GM12878 (cell line): ENCODE measurements around the gene MXI1. TPM values are rescaled to one million over a fixed set of nuclear protein-coding genes. Genes with fewer than 3 reads are reported as not detected.

Experiments
- ATAC-seq: fragments of 200-7000 bp; cut with Tn5 transposase; 3 replicates; pipeline ENCODE4 v1.9.1; 2020; ENCODE audit warnings: mild to moderate bottlenecking, moderate library complexity
- BruUV-seq: library from RNA; stranded (reverse); fragments of 400-500 nt; replicated peaks from 2 replicates; lab custom pipeline; 2021; lab: Mats Ljungman, UMichigan
- CTCF ChIA-PET: fragments of 300-600 bp; sonication (Branson Sonifier 250); formaldehyde crosslinking; extraction: SDS; loops from one replicate; lab custom pipeline; 2021; ENCODE audit warnings: inconsistent platforms; lab: Yijun Ruan, JAX
- POLR2A ChIA-PET: fragments of 350-600 bp; formaldehyde crosslinking; extraction: SDS; loops from one replicate; lab custom pipeline; 2021; ENCODE audit warnings: inconsistent platforms; lab: Charles Lee
- RAD21 ChIA-PET: fragments of 300-600 bp; sonication (Branson Sonifier 250); formaldehyde crosslinking; loops from one replicate; lab custom pipeline; 2023; ENCODE audit warnings: antibody characterized with exemption; ENCODE audit not compliant: unreplicated experiment; lab: Charles Lee
- SMC1A ChIA-PET: fragments of 300-600 bp; sonication (Branson Sonifier 250); formaldehyde crosslinking; loops from one replicate; lab custom pipeline; 2023; ENCODE audit not compliant: unreplicated experiment, uncharacterized antibody; lab: Charles Lee
- DNase-seq: peaks from one replicate; pipeline ENCODE4 v3.0.0-alpha.2; 2011; ENCODE audit warnings: low read depth, low spot score
- FAIRE-seq: peaks from 3 replicates; lab custom pipeline; 2011; peaks lifted over from hg19 to GRCh38; lab: Jason Lieb, UNC
- H2AFZ ChIP-seq: 2 replicates; pipeline ENCODE4 v1.6.0; 2011; ENCODE audit warnings: low read depth, low read length, control low read depth; ENCODE audit not compliant: control insufficient read depth
- H3K27ac ChIP-seq: 2 replicates; pipeline ENCODE4 v1.5.1; 2011; ENCODE audit warnings: control low read depth; ENCODE audit not compliant: control insufficient read depth, insufficient read depth
- H3K27me3 ChIP-seq, 2 experiments: replicated peaks in 1 of 2; 2 replicates each; pipeline versions ENCODE4 v1.6.0 to v1.6.1; 2011; ENCODE audit warnings: low read length in 1 of 2; ENCODE audit not compliant: control insufficient read depth in 2 of 2, insufficient read depth in 2 of 2
- H3K36me3 ChIP-seq, 2 experiments: 2 replicates each; pipeline ENCODE4 v1.5.1; 2011; ENCODE audit warnings: low read length in 1 of 2; ENCODE audit not compliant: control insufficient read depth in 2 of 2, insufficient read depth in 2 of 2
- H3K4me1 ChIP-seq: 2 replicates; pipeline ENCODE4 v1.6.1; 2011; ENCODE audit warnings: mild to moderate bottlenecking, low read length, moderate library complexity, mixed read lengths; ENCODE audit not compliant: control insufficient read depth, insufficient read depth
- H3K4me2 ChIP-seq: 2 replicates; pipeline ENCODE4 v1.6.0; 2011; ENCODE audit warnings: control low read depth; ENCODE audit not compliant: control insufficient read depth, insufficient read depth
- H3K4me3 ChIP-seq: fragments of 200-600 bp; sonication (generic); 2 replicates; pipeline ENCODE4 v1.5.1; 2016
- H3K79me2 ChIP-seq: 2 replicates; pipeline ENCODE4 v1.6.0; 2011; ENCODE audit warnings: low read length; ENCODE audit not compliant: control insufficient read depth, insufficient read depth
- H3K9ac ChIP-seq: 2 replicates; pipeline ENCODE4 v1.8.0; 2011; ENCODE audit warnings: low read length, control low read depth, mixed read lengths; ENCODE audit not compliant: control insufficient read depth, insufficient read depth
- H3K9me3 ChIP-seq: replicated peaks from 3 replicates; pipeline ENCODE4 v1.5.1; 2011; ENCODE audit warnings: mild to moderate bottlenecking, low read length; ENCODE audit not compliant: control insufficient read depth, insufficient read depth
- H4K20me1 ChIP-seq: 2 replicates; pipeline ENCODE4 v1.6.0; 2011; ENCODE audit not compliant: control insufficient read depth, insufficient read depth
- MTA3 ChIP-seq: IDR thresholded peaks from 2 replicates; pipeline ENCODE4 v1.6.1; 2012; ENCODE audit warnings: low read length, inconsistent platforms, borderline replicate concordance
- NR2F1 ChIP-seq: fragments of 450-650 bp; conservative IDR thresholded peaks from 2 replicates; pipeline ENCODE4 v1.6.1; 2017; ENCODE audit warnings: mild to moderate bottlenecking
- PAX8 ChIP-seq: fragments of 450-650 bp; IDR thresholded peaks from 2 replicates; pipeline ENCODE4 v1.6.1; 2017; ENCODE audit warnings: mild to moderate bottlenecking, moderate library complexity
- RAD51 ChIP-seq: fragments of 450-650 bp; IDR thresholded peaks from 2 replicates; pipeline ENCODE4 v1.6.1; 2016; ENCODE audit warnings: moderate library complexity, mild to moderate bottlenecking, inconsistent platforms
- TBL1XR1 ChIP-seq: IDR thresholded peaks from 2 replicates; pipeline ENCODE4 v1.6.1; 2012; ENCODE audit warnings: low read depth, low read length, improper control_type of control experiment
- YY1 ChIP-seq: IDR thresholded peaks from 2 replicates; pipeline ENCODE4 v1.6.1; 2011; ENCODE audit warnings: low read depth, mild to moderate bottlenecking, low read length
- ZNF274 ChIP-seq: IDR thresholded peaks from one replicate; pipeline ENCODE4 v1.8.0; 2011; ENCODE audit not compliant: insufficient read length, insufficient read depth
- ZNF622 ChIP-seq: fragments of 450-650 bp; IDR thresholded peaks from 2 replicates; pipeline ENCODE4 v1.6.1; 2017; ENCODE audit warnings: mild to moderate bottlenecking, inconsistent platforms
- WGBS: methylation state at CpG from one replicate; pipeline ENCODE4 v1.1.6; 2016; ENCODE audit warnings: low lambda C conversion rate; ENCODE audit not compliant: insufficient replicate concordance, insufficient coverage; ENCODE audit errors: missing lambda C conversion rate; 5-methylcytosine and 5-hydroxymethylcytosine counted together
- in situ Hi-C: fragments of 300-500 bp; cut with MboI; formaldehyde crosslinking; loops from 9 replicates; pipeline ENCODE4 v1.14.3; 2018; ENCODE audit warnings: mixed read lengths
- intact Hi-C: fragments of 100-400 bp; cut with micrococcal nuclease; formaldehyde crosslinking; loops from one replicate; pipeline ENCODE4 v1.14.2; 2022; ENCODE audit not compliant: unreplicated experiment
- polyA plus RNA-seq, 11 experiments: library from polyadenylated mRNA; depleted of rRNA in 4 of 11; unstranded in 6 of 11; stranded (reverse) in 5 of 11; fragments of >200 nt; fragmentation: Nextera tagmentation in 4 of 11; fragmentation: Illumina TruSeq in 1 of 11; extraction: Ambion mirVana in 4 of 11; extraction: Trizol in 1 of 11; gene quantifications; 1 replicate in 1 of 11; 2 replicates in 10 of 11; pipeline versions ENCODE4 v1.2.1 to v1.2.3, GENCODE V29; 2011 to 2016; ENCODE audit warnings: inconsistent platforms in 2 of 11, missing spikeins in 2 of 11, low read depth in 1 of 11
- total RNA-seq, 4 experiments: library from RNA; depleted of rRNA in 3 of 4; stranded (reverse); fragments of >200 nt in 3 of 4; fragmentation: Illumina TruSeq in 1 of 4; extraction: Trizol in 1 of 4; gene quantifications; 2 replicates each; pipeline versions ENCODE4 v1.2.1 to v1.2.3, GENCODE V29; 2013 to 2021
- TF ChIP-seq, protein P1 (sequence below): fragments of 450-650 bp; IDR thresholded peaks from 2 replicates; pipeline ENCODE4 v1.6.1; 2017; ENCODE audit warnings: mild to moderate bottlenecking
- TF ChIP-seq, protein P2 (sequence below): fragments of 450-650 bp; formaldehyde crosslinking; IDR thresholded peaks from 2 replicates; pipeline ENCODE4 v1.4.0; 2020; ENCODE audit warnings: mild to moderate bottlenecking, moderate library complexity

Gene MXI1
- total and polyA plus RNA-seq, 10 of the 15 experiments (the other 5 are each of a cell fraction or from before 2014, with no cell fraction given): 0.23 to 8.0 (median 0.41) TPM

DNA sequence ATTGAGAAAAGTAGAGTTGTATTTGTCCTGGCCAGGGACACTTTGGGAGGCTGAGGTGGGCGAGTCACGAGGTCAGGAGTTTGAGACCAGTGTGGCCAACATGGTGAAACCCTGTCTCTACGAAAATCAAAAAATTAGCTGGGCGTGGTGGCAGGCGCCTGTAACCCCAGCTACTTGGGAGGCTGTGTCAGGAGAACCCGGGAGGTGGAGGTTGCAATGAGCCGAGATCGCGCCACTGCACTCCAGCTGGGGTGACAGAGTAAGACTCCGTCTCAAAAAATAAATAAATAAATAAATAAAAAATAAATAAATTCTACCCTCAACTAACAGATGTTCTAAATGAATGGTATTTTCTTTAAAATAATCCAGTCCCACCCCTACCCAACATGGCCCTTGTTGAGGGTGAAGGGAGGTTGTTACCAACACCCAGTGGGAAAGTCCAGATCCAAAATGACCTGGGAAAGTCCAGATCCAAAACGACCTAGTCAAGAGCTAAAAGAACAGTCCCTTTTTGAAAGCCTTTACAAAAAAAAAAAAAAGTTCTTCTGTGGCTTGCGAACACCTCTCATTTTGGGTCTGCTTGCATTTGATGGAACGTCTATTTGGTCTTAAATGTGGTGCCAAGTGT lies 16.0 kb downstream of the MXI1 start:
- H3K27me3 ChIP-seq: peaks cover 3% of the 10 kb centered on the region in 2 experiments; a peak in 2 of 4 replicates
- H3K4me3 ChIP-seq: no peak overlapping the region
- ATAC-seq (no peak), FAIRE-seq (no peak), DNase-seq (no peak)
- no peak overlapping the region for H2AFZ ChIP-seq
- ChIA-PET SMC1A (interaction anchor here (1.1 to 7.5 kb wide), 3 partner anchors 14 to 339 kb away, joined by 3 to 67 read pairs (median 5); partner anchors contain the start of gene MXI1), CTCF (interaction anchor here (1.4 to 6.1 kb wide), 3 partner anchors 14 to 85 kb away, joined by 6 to 62 read pairs (median 32); partner anchors contain the start of gene MXI1), POLR2A (interaction anchor here (1.0 to 2.8 kb wide), 3 partner anchors 10 to 15 kb away, joined by 3 to 10 read pairs (median 7); no protein-coding TSS in a partner anchor), RAD21 (interaction anchor here (1.1 to 2.2 kb wide), 4 partner anchors 15 to 339 kb away, joined by 3 to 12 read pairs (median 4); no protein-coding TSS in a partner anchor)
- no TSS peak for BruUV-seq
- H4K20me1 ChIP-seq: no peaks in the 10 kb centered on the region
- no peaks in the 10 kb centered on the region for H3K79me2 ChIP-seq
- intact Hi-C loops (loop anchor here (10.0 kb wide), 1 partner anchor 339 kb away; no protein-coding TSS in a partner anchor), in situ Hi-C loops (loop anchor here (5.0 kb wide), 1 partner anchor 86 kb away; no protein-coding TSS in a partner anchor)
- peaks cover 3% of the 10 kb centered on the region; the same call in 1 of the 2 replicates for H3K4me1 ChIP-seq
- H3K36me3 ChIP-seq: no peaks in the 10 kb centered on the region
- TF ChIP-seq YY1 (no peak), MTA3 (no peak), PAX8 (no peak), ZNF274 (no peak), NR2F1 (no peak), RAD51 (no peak), TBL1XR1 (no peak), ZNF622 (no peak)
- TF ChIP-seq, protein P1, sequence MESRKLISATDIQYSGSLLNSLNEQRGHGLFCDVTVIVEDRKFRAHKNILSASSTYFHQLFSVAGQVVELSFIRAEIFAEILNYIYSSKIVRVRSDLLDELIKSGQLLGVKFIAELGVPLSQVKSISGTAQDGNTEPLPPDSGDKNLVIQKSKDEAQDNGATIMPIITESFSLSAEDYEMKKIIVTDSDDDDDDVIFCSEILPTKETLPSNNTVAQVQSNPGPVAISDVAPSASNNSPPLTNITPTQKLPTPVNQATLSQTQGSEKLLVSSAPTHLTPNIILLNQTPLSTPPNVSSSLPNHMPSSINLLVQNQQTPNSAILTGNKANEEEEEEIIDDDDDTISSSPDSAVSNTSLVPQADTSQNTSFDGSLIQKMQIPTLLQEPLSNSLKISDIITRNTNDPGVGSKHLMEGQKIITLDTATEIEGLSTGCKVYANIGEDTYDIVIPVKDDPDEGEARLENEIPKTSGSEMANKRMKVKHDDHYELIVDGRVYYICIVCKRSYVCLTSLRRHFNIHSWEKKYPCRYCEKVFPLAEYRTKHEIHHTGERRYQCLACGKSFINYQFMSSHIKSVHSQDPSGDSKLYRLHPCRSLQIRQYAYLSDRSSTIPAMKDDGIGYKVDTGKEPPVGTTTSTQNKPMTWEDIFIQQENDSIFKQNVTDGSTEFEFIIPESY: no peak
- TF ChIP-seq, protein P2, sequence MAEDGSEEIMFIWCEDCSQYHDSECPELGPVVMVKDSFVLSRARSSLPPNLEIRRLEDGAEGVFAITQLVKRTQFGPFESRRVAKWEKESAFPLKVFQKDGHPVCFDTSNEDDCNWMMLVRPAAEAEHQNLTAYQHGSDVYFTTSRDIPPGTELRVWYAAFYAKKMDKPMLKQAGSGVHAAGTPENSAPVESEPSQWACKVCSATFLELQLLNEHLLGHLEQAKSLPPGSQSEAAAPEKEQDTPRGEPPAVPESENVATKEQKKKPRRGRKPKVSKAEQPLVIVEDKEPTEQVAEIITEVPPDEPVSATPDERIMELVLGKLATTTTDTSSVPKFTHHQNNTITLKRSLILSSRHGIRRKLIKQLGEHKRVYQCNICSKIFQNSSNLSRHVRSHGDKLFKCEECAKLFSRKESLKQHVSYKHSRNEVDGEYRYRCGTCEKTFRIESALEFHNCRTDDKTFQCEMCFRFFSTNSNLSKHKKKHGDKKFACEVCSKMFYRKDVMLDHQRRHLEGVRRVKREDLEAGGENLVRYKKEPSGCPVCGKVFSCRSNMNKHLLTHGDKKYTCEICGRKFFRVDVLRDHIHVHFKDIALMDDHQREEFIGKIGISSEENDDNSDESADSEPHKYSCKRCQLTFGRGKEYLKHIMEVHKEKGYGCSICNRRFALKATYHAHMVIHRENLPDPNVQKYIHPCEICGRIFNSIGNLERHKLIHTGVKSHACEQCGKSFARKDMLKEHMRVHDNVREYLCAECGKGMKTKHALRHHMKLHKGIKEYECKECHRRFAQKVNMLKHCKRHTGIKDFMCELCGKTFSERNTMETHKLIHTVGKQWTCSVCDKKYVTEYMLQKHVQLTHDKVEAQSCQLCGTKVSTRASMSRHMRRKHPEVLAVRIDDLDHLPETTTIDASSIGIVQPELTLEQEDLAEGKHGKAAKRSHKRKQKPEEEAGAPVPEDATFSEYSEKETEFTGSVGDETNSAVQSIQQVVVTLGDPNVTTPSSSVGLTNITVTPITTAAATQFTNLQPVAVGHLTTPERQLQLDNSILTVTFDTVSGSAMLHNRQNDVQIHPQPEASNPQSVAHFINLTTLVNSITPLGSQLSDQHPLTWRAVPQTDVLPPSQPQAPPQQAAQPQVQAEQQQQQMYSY (CRISPR knock-in tag): no peak
- no peak overlapping the region for H3K4me2 ChIP-seq
- no peak overlapping the region for H3K9ac ChIP-seq
- no peak overlapping the region for H3K27ac ChIP-seq
- WGBS: 67% methylated on average over 13 of the region's 13 CpGs
- no peaks in the 10 kb centered on the region; the same call in 2 of the 3 replicates for H3K9me3 ChIP-seq
